RWPE1 (cell line): ENCODE results near the gene NFKBIA.
"Not testable (repeated sequence)": the region's sequence is repeated elsewhere in the genome, so short reads cannot be mapped to it uniquely, and the experiment has no call there.

ENCODE experiments used
- CTCF ChIA-PET: fragments of 350-600 bp; sonication (Branson Sonifier 250); formaldehyde crosslinking; extraction: SDS; loops from one replicate; lab custom pipeline; 2021; lab: Yijun Ruan, JAX
- POLR2A ChIA-PET: fragments of 400-600 bp; formaldehyde crosslinking; extraction: SDS; loops from one replicate; lab custom pipeline; 2020; ENCODE audit warnings: antibody characterized with exemption; ENCODE audit not compliant: low non-redundant PET; lab: Yijun Ruan, JAX
- DNase-seq: peaks from one replicate; pipeline ENCODE4 v3.0.0; 2012; ENCODE audit warnings: low spot score
- H3K27ac ChIP-seq: fragments of 450-650 bp; 2 replicates; pipeline ENCODE4 v1.5.1; 2017
- CTCF ChIP-seq: fragments of 450-650 bp; conservative IDR thresholded peaks from 2 replicates; pipeline ENCODE4 v1.5.1; 2017; ENCODE audit warnings: low read depth, mild to moderate bottlenecking

NFKBIA gene

DNA sequence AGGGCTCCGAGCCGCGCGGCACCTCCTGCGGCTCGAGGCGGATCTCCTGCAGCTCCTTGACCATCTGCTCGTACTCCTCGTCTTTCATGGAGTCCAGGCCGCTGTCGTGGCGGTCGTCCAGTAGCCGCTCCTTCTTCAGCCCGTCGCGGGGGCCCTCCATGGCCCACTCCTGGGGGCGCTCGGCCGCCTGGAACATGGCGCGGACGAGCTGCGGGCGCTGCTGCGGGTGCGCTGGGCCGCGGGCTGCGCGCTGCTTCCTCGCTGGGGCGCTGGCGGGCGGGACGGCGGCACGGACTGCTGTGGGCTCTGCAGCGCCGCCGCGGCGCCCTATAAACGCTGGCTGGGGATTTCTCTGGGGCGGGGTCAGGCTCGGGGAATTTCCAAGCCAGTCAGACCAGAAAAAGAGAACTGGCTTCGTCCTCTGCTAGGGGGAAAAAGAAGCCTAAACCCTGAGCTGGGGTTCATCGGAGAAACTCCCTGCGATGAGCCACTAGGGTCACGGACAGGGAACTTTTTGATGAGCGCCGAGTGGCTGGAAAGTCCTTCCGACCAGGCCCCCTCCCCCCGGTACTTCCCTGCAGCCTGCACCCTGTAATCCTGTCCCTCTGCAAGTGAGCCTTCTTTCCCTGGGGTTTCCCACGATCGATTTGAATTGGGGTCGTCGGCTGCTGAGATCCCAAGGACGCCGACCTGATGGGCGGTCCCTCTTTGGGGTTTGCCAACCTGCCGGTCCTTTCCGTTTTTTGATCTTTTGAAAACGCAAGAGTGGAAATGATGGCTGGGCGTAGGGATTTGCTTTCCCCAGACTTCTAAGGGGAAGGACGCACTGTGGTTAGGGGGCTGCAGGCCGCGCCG, at the start of gene NFKBIA:
TSS of gene NFKBIA (minus strand) at position 301 of the 855 bp plus-strand sequence. CDS start at position 196, 105 bp downstream.
- TF ChIP-seq CTCF: peak; percentile 57
- ChIA-PET POLR2A (interaction anchor here (0.6 to 1.4 kb wide), 7 partner anchors 9 to 274 kb away, joined by 3 to 10 read pairs (median 3); partner anchors contain the start of gene PSMA6), CTCF (interaction anchor here (0.6 to 1.5 kb wide), 6 partner anchors 9 to 175 kb away, joined by 3 to 4 read pairs (median 3); no protein-coding TSS in a partner anchor)
- peak within 1 kb of the TSS; percentile 98 for H3K27ac ChIP-seq
- DNase-seq: peak; percentile 85

DNA sequence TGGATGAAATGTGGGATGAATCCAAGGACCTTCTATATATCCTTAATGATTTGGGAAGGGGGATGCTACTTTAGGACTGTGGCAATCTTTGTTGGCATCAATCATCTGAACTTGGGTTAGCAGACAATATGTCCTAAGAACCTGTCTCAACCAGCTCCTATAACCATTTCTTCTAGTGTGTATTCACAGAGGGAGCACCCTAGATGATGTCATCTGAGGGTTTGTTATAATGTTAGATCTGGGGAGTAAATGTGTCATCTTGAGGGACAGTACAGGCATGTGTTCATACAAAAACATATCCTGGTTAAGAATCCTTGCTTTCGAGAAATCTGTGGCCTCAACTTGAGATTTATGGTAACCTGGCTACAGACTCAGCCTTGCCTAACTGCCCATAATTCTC, 41.9 kb upstream of the NFKBIA start:
- ChIA-PET CTCF (no interaction called here), POLR2A (no interaction called here)
- no peak overlapping the region for H3K27ac ChIP-seq
- no peak for TF ChIP-seq CTCF
- no peak for DNase-seq

GRCh38 chr14:35444104-35444503, 39.6 kb upstream of the NFKBIA start:
- POLR2A ChIA-PET: no interaction called here
- H3K27ac ChIP-seq: no peak overlapping the region
- TF ChIP-seq CTCF: no peak
- DNase-seq: no peak
- CTCF ChIA-PET: interaction anchor here (0.7 kb wide), 2 partner anchors 10 to 90 kb away, joined by 3 read pairs; no protein-coding TSS in a partner anchor

- no peak overlapping the region for H3K27ac ChIP-seq
- TF ChIP-seq CTCF: no peak
- DNase-seq: no peak
- POLR2A ChIA-PET: no interaction called here
- CTCF ChIA-PET: no interaction called here
Observed at GRCh38 chr14:35441160-35441559, 36.6 kb upstream of the NFKBIA start.

- DNase-seq: peak; percentile 19
- CTCF ChIA-PET: interaction anchor here (0.6 kb wide), 4 partner anchors 9 to 257 kb away, joined by 3 to 4 read pairs (median 3); no protein-coding TSS in a partner anchor
- peak; percentile 47 for TF ChIP-seq CTCF
- POLR2A ChIA-PET: no interaction called here
- no peak overlapping the region for H3K27ac ChIP-seq
Observed at GRCh38 chr14:35438910-35439713, 34.6 kb upstream of the NFKBIA start.

DNA sequence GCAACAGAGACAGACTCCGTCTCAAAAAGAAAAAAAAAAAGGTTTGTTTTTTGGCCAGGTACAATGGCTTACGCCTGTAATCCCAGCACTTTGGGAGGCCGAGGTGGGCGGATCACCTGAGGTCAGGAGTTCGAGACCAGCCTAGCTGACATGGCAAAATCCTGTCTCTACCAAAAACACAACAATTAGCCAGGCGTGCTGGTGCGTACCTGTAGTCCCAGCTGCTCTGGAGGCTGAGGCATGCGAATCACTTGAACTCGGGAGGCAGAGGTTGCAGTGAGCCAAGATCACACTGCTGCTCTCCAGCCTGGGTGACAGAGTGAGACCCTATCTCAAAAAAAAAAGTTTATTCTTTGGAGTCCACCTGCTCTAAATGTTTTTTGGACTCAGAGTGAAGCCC, 33.9 kb upstream of the NFKBIA start:
- POLR2A ChIA-PET, H3K27ac ChIP-seq, DNase-seq: not testable (repeated sequence)
- CTCF ChIA-PET: interaction anchor here (0.6 kb wide), 3 partner anchors 58 to 258 kb away, joined by 3 to 4 read pairs (median 3); no protein-coding TSS in a partner anchor
